ENCODE data around the gene PTPRD.

PTPRD gene

GRCh38 chr9:8855046-8855445, 1757.8 kb downstream of the PTPRD start:
- Histone ChIP-seq H3K27ac (ENCODE audit: insufficient read depth, low read depth, low read length, poor library complexity, severe bottlenecking) (no peak overlapping the region), H3K9me3 (ENCODE audit: control insufficient read depth, low read length) (no peaks in the 10 kb centered on the region), H3K27me3 (ENCODE audit: control insufficient read depth, insufficient read depth, low read length, poor library complexity, severe bottlenecking) (no peaks in the 10 kb centered on the region), H3K4me1 (ENCODE audit: control insufficient read depth, insufficient read depth, low read length) (peaks cover 18% of the 10 kb centered on the region), H3K4me3 (ENCODE audit: insufficient read depth, low read depth, low read length) (no peak overlapping the region), H3K36me3 (ENCODE audit: control insufficient read depth, insufficient read depth, low read length) (no peaks in the 10 kb centered on the region)
- WGBS, 2 experiments, result 64 to 79% methylated on average over 1 of the region's 1 CpG

- Histone ChIP-seq H3K27me3 (ENCODE audit: control insufficient read depth, insufficient read depth, low read length, poor library complexity, severe bottlenecking) (no peaks in the 10 kb centered on the region), H3K4me1 (ENCODE audit: control insufficient read depth, insufficient read depth, low read length) (peaks cover 8% of the 10 kb centered on the region), H3K27ac (ENCODE audit: insufficient read depth, low read depth, low read length, poor library complexity, severe bottlenecking) (no peak overlapping the region), H3K36me3 (ENCODE audit: control insufficient read depth, insufficient read depth, low read length) (no peaks in the 10 kb centered on the region), H3K4me3 (ENCODE audit: insufficient read depth, low read depth, low read length) (no peak overlapping the region), H3K9me3 (ENCODE audit: control insufficient read depth, low read length) (no peaks in the 10 kb centered on the region)
- whole genome bisulfite sequencing, 2 experiments, result 49 to 50% methylated on average over 4 of the region's 4 CpGs
Observed at GRCh38 chr9:8852301-8852864, 1760.4 kb downstream of the PTPRD start.

DNA sequence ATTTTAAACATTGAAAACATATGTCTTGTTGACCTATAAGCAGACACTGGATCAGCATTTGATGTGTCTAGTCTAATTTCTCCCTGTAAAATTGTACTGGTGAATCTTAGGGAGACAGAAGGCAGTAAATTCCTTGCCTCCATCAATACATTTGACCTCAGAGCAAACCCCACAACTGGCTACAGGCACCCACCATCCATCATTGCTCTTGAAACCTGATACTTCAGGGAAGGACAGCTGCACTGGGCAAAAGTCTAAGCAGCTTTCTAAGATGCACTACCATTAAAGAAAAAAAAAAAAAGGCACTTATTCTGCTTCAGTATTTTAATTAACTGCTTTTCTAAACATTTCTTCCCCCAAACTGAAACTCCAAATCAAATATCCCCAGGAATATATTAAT, 1761.9 kb downstream of the PTPRD start:
- no peaks in the 10 kb centered on the region for H3K9me3 ChIP-seq (ENCODE audit: control insufficient read depth, low read length)
- H3K4me3 ChIP-seq (ENCODE audit: insufficient read depth, low read depth, low read length), result no peak overlapping the region
- peaks cover 8% of the 10 kb centered on the region for H3K4me1 ChIP-seq (ENCODE audit: control insufficient read depth, insufficient read depth, low read length)
- no peaks in the 10 kb centered on the region for H3K27me3 ChIP-seq (ENCODE audit: control insufficient read depth, insufficient read depth, low read length, poor library complexity, severe bottlenecking)
- no peak overlapping the region for H3K27ac ChIP-seq (ENCODE audit: insufficient read depth, low read depth, low read length, poor library complexity, severe bottlenecking)
- H3K36me3 ChIP-seq (ENCODE audit: control insufficient read depth, insufficient read depth, low read length), result no peaks in the 10 kb centered on the region

DNA sequence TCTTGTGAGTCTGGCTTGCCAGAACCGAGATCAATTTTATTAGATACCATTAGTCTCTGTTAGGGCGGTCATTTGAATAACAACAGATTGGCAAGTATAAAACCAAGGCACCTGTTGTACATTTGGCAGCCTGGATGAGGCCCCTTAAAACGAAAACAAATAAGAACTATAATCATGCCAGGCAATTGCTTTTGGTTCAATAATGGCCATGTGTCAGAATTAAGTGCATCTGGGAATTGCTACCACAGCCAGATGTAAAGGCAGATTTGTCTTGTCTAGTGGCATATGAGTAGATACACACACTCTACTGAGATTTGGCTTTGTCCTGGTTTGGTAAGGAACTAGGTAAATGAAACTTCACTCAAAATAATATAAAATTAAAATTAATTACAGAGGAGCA, 1767.0 kb downstream of the PTPRD start:
- Histone ChIP-seq H3K36me3 (ENCODE audit: control insufficient read depth, insufficient read depth, low read length) (no peaks in the 10 kb centered on the region), H3K9me3 (ENCODE audit: control insufficient read depth, low read length) (no peaks in the 10 kb centered on the region), H3K27ac (ENCODE audit: insufficient read depth, low read depth, low read length, poor library complexity, severe bottlenecking) (no peak overlapping the region), H3K27me3 (ENCODE audit: control insufficient read depth, insufficient read depth, low read length, poor library complexity, severe bottlenecking) (no peaks in the 10 kb centered on the region), H3K4me1 (ENCODE audit: control insufficient read depth, insufficient read depth, low read length) (no peaks in the 10 kb centered on the region), H3K4me3 (ENCODE audit: insufficient read depth, low read depth, low read length) (no peak overlapping the region)
- WGBS, 2 experiments, result 94 to 96% methylated on average over 3 of the region's 3 CpGs

- WGBS, 2 experiments, result 64 to 77% methylated on average over 2 of the region's 2 CpGs
Observed at GRCh38 chr9:8845376-8845775, 1767.4 kb downstream of the PTPRD start.

DNA sequence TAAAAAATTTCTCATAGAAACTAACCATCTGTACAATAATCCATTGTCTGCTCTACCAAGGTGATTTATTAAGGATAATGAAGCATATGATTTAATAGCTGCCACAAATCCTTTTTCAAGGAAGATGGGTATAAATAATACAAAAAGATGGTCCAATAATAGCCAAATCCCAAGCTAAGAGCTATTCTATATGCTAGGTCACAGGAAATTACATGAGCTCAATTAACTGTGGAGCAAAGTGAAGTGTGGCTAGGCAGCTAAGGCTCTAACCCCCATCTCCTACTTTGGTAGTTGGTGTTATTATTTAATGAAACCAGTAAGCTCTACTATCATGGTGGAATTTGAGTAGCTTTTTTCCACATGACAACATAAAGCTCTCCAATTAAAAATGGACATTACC, 1768.3 kb downstream of the PTPRD start:
- Histone ChIP-seq H3K27me3 (ENCODE audit: control insufficient read depth, insufficient read depth, low read length, poor library complexity, severe bottlenecking) (no peaks in the 10 kb centered on the region), H3K36me3 (ENCODE audit: control insufficient read depth, insufficient read depth, low read length) (no peaks in the 10 kb centered on the region), H3K9me3 (ENCODE audit: control insufficient read depth, low read length) (no peaks in the 10 kb centered on the region), H3K27ac (ENCODE audit: insufficient read depth, low read depth, low read length, poor library complexity, severe bottlenecking) (no peak overlapping the region), H3K4me1 (ENCODE audit: control insufficient read depth, insufficient read depth, low read length) (no peaks in the 10 kb centered on the region), H3K4me3 (ENCODE audit: insufficient read depth, low read depth, low read length) (no peak overlapping the region)

More at GRCh38 chr9:8845376-8845775, 1767.4 kb downstream of the PTPRD start:
- Histone ChIP-seq H3K36me3 (ENCODE audit: control insufficient read depth, insufficient read depth, low read length) (no peaks in the 10 kb centered on the region), H3K27ac (ENCODE audit: insufficient read depth, low read depth, low read length, poor library complexity, severe bottlenecking) (no peak overlapping the region), H3K27me3 (ENCODE audit: control insufficient read depth, insufficient read depth, low read length, poor library complexity, severe bottlenecking) (no peaks in the 10 kb centered on the region), H3K4me3 (ENCODE audit: insufficient read depth, low read depth, low read length) (no peak overlapping the region), H3K4me1 (ENCODE audit: control insufficient read depth, insufficient read depth, low read length) (no peaks in the 10 kb centered on the region), H3K9me3 (ENCODE audit: control insufficient read depth, low read length) (no peaks in the 10 kb centered on the region)

DNA sequence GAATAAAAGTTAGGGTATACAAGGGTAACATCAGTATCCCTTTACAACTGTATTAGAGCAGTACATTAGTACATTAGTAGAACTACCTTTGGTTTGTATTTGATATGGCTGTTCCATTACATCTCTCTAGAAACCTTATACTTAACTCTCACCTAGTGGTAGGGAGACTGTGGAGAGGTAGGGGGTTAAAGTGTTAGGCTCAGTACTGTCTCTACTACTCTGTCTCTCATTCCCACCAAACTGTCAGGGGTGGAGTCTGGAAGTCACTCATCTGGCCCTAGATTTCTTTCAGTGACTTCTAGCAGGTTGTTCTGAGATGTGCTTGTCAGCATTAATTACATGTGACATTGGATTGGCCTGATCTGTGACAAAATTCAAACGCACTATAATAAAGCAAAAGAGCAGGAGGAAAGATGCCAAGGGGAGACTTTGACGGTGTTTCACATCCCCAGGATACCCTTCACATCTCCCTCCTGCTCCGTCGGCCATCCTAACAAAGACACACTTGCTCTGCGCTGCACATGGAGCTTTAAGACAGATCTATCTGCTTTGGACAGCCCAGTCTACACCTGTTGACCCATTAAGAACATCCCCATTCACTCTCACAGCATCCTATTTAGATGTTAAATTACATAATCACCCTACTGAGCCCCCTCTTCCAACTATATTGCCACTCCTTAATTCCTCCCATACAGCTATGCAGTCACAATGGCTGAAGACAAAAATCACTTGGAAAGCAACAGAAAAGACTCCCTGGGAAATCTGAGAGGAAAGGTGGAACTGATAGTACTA, 1770.2 kb downstream of the PTPRD start:
- H3K27ac ChIP-seq (ENCODE audit: insufficient read depth, low read depth, low read length, poor library complexity, severe bottlenecking), result no peak overlapping the region
- WGBS, 2 experiments, result 78 to 81% methylated on average over 5 of the region's 5 CpGs
- no peaks in the 10 kb centered on the region for H3K27me3 ChIP-seq (ENCODE audit: control insufficient read depth, insufficient read depth, low read length, poor library complexity, severe bottlenecking)
- no peak overlapping the region for H3K4me3 ChIP-seq (ENCODE audit: insufficient read depth, low read depth, low read length)
- H3K9me3 ChIP-seq (ENCODE audit: control insufficient read depth, low read length), result no peaks in the 10 kb centered on the region
- H3K36me3 ChIP-seq (ENCODE audit: control insufficient read depth, insufficient read depth, low read length), result no peaks in the 10 kb centered on the region
- H3K4me1 ChIP-seq (ENCODE audit: control insufficient read depth, insufficient read depth, low read length), result no peaks in the 10 kb centered on the region

- Histone ChIP-seq H3K9me3 (ENCODE audit: control insufficient read depth, low read length) (no peaks in the 10 kb centered on the region), H3K4me3 (ENCODE audit: insufficient read depth, low read depth, low read length) (no peak overlapping the region), H3K27me3 (ENCODE audit: control insufficient read depth, insufficient read depth, low read length, poor library complexity, severe bottlenecking) (no peaks in the 10 kb centered on the region), H3K4me1 (ENCODE audit: control insufficient read depth, insufficient read depth, low read length) (peaks cover 8% of the 10 kb centered on the region), H3K36me3 (ENCODE audit: control insufficient read depth, insufficient read depth, low read length) (no peaks in the 10 kb centered on the region), H3K27ac (ENCODE audit: insufficient read depth, low read depth, low read length, poor library complexity, severe bottlenecking) (no peak overlapping the region)
- 100% methylated on average over 1 of the region's 3 CpGs; no CpG with 5 or more reads in 1 of the 2 experiments for WGBS, 2 experiments
Observed at GRCh38 chr9:8838136-8838535, 1774.7 kb downstream of the PTPRD start.

DNA sequence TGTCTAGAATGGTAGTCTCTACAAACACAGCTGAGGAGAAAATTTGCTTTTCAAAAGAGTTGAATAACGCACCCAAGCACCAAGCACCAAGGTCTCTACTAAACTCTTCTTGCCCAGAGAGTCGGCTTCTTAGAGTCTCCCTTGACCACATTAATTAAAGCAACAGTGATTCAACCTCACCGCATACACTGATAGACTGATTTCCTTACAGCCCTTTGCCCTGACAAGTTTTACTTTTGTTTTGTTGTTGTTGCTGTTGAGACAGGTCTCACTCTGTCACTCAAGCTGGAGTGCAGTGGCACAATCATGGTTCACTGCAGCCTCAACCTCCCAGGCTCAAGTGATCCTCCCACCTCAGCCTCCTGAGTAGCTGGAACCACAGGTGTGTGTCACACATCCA, 1777.5 kb downstream of the PTPRD start:
- H3K4me3 ChIP-seq (ENCODE audit: insufficient read depth, low read depth, low read length), result no peak overlapping the region
- H3K4me1 ChIP-seq (ENCODE audit: control insufficient read depth, insufficient read depth, low read length), result peaks cover 8% of the 10 kb centered on the region
- H3K27me3 ChIP-seq (ENCODE audit: control insufficient read depth, insufficient read depth, low read length, poor library complexity, severe bottlenecking), result no peaks in the 10 kb centered on the region
- no peaks in the 10 kb centered on the region for H3K9me3 ChIP-seq (ENCODE audit: control insufficient read depth, low read length)
- 85% methylated on average over 3 of the region's 3 CpGs for WGBS, 2 experiments
- no peaks in the 10 kb centered on the region for H3K36me3 ChIP-seq (ENCODE audit: control insufficient read depth, insufficient read depth, low read length)
- no peak overlapping the region for H3K27ac ChIP-seq (ENCODE audit: insufficient read depth, low read depth, low read length, poor library complexity, severe bottlenecking)

DNA sequence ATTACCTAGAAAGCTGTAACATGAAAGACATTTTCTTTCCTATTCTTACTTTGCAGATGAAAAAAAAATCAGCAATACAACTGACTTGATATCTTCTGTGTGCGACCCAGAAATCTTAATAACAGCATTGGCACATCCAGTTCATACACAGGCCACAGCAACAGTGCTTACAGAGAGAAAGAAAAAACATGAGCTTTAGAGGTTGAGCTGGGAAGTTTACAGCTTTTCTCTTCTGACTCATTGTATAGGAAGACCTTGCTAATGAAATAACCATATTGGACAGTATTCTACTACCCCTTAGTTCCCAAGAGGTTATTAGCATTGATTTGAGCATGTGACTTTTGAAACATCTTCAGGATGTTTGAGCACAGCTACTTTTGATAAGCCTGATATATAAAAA, 1779.8 kb downstream of the PTPRD start:
- H3K27ac ChIP-seq (ENCODE audit: insufficient read depth, low read depth, low read length, poor library complexity, severe bottlenecking), result no peak overlapping the region
- H3K9me3 ChIP-seq (ENCODE audit: control insufficient read depth, low read length), result no peaks in the 10 kb centered on the region
- no peaks in the 10 kb centered on the region for H3K27me3 ChIP-seq (ENCODE audit: control insufficient read depth, insufficient read depth, low read length, poor library complexity, severe bottlenecking)
- H3K36me3 ChIP-seq (ENCODE audit: control insufficient read depth, insufficient read depth, low read length), result no peaks in the 10 kb centered on the region
- 100% methylated on average over 1 of the region's 1 CpG for WGBS, 2 experiments
- H3K4me1 ChIP-seq (ENCODE audit: control insufficient read depth, insufficient read depth, low read length), result peaks cover 8% of the 10 kb centered on the region
- no peak overlapping the region for H3K4me3 ChIP-seq (ENCODE audit: insufficient read depth, low read depth, low read length)
